Stimulated activated CD8-positive, alpha-beta memory T cell treated with anti-CD3 and anti-CD28 coated beads, Interleukin-15, amount 100 ng/mL, for 48 hours (primary cell): ENCODE measurements around the gene NAALADL1.
A peak's percentile ranks its signal among the peaks of the same experiment; 100 is the strongest.

Experiments
- DNase-seq, 2 donors: peaks; one replicate each; pipeline ENCODE4 v3.0.0-alpha.2; 2020; ENCODE audit warnings: low read depth in 2 of 2

Gene NAALADL1

DNA sequence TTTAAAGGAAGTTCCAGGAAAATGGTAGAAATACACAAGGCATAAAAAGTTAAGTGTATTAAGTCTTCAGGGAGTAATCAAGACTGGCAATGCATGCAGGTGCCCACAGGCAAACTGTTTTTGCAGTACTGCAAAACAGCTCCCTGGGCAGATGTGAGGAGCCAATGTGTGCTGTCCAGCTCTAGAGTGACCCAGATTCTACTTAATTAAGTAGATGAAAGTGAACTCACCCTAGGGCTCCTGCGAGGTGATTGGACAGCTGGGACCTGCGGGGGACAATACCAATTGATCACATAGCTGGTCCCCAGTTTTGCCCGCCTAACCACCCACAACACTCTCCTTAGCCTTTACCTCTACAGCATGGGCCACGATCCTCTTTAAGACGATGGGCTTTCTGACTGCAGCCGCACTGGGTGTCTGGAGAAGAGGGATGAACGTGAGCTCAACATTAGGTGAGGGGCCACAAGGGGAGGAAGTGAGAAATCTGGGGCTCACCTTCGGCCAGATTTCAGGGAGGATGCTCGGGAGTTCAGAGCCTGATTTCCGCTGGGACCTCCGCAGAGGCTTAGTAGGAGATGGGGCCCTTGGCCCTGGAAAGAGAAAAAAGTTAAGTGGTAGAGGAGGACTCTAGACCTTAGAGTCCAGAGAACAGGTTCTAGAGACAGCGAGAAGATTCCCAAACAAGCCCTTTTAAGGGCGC lies 24.9 kb upstream of the NAALADL1 start:
- no peak for DNase-seq

DNA sequence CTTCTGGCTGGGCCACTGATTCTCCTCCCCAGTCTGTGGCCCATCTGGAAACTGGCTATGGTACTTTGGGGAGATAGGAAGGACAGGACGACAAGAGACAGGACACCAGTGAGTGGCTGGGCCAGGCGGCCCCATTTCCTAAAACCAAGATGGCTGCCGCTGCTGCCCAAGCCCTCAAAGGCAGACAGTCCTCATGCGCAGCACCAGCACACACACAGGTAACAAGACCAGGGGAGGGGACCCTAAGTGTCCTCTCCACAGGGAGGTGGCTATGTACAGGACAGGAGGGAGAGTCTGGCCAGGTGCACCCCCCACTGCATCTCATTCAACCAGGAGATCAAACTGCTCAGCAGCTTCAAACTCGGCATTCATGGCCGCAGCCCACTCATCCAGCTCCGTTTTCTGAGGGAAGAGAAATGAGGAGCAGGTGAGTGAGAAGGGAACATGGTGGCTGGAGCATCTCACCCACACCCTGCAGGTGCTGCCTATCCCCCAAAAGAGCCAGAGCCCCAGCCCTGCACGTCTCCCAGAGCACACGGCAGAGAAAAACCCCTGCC lies 20.5 kb upstream of the NAALADL1 start:
- no peak for DNase-seq

DNA sequence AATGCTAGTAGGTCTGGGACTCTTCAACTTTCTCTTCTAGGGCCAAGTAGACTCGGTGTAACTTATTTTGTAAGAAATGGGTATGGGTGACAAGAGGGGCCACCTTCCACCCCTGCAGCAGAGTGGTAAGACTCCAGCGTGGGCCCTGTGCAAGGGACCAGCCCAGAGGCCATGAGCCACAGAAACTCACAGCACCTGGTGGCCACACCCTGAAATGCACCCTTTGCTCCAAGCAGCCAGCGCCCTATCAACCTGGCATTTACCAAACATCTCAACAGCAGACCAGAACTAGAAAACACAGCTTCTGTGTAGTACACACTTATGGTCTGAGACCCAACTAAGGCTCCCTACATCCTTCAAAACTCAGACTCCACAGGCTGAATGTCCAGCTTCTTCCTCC lies 19.8 kb upstream of the NAALADL1 start:
- peak; percentile 40 to 42 for DNase-seq

DNA sequence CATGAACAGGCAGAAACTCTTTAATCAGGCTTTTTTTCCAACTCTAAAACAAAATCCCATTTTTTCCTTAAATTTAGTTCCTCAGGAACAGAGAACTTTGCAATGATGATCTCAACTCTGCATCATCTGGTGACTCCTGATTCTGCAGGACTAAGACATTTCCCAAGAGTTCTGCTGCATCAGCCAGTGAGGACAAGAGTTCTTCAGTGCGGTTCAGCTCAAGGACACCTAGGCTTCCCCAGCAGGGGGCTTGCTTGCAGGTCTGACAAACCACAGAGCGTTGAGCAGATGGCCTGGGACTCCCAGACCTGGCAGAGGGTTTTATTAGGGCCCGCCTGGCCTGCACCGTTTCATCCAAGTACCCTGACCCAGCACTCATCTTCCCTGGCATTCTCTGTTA lies 19.1 kb upstream of the NAALADL1 start:
- DNase-seq, result no peak

DNA sequence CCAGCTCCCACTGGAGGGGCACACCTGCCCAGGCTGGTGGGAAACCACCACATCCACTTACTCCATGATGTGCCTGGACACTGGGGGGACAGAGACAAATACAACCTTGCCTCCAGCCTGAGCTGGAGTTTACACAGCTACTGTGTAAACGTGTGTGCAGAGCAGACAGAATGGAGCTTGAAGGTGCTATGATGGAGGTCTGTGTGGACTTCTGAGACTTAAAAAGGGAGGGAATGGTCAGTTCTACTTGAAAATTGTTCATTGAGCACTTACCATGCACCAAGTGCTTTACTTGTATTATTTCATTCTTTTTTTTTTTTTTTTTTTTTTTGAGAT lies 14.2 kb upstream of the NAALADL1 start:
- no peak for DNase-seq

DNA sequence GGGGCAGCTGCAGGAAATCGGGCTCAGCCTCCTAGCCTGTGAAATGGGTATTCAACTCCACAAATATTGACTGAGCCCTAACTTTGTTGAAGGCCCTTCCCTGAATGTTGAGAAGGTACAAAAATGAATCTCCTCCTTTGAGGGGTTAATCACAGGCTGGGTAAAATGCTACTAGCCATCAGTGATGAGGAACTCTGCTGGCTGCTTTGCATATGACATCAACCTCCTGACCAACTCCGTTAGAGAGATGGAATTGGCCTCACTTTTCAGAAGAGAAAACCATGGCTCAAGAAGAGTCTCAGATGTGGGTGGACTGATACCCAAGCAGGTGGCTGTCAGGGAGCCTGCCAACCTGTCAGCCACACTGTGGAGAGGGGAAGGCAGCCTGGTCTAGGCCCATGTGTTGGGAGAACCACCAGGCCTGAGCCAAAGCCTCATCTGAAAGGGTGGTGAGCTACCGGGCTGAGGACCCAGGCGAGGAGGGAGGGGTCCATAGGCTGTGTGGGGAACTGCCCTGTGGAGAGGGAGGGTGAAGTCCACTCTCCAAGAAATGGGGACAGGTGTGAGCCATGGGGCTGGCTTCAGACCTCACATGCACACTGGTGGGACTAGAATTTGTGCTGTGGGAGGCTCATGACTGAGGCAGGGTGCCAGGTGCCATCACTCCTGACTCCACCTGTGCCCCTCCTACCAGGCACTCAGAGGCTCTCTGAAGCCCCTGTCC lies 13.7 kb upstream of the NAALADL1 start:
- no peak for DNase-seq

DNA sequence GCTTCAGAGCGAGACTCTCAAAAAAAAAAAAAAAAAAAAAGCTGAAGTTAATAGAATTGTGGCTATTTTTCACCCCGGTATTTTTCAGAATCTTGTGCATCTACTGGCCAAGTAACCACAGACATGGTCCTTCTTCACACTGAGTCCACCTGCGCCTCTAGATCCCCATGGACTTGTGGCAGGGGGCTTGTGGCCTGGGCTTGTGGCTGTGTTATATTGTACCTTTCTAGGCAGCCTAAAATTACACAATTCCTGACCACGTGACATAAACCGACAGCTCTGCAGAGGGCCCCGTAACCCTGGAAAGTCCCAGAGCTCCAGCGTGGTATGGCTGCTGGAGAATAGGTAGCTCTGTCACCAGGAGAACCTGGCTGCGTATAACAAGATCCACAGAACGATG lies 10.9 kb upstream of the NAALADL1 start:
- DNase-seq, result no peak

DNA sequence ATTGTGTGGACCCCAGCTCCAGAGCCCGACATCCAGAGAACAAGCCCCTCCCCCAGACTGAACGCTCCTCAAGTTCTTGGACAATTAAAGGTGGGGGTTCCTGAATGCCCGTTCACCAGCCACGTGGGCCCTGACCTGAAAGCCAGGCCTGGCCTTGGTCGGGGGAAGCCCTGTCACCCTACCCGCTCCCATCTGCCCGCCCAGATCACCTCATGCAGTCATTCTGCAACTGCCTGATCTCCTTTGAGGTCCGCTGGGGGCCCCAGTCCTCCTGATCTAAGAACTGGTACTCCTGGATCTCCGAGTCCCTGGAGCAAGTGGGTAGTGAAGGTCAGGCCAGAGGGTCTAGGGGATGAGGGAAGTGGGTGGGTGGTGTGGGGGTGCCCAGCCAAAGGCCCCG lies 9.1 kb upstream of the NAALADL1 start:
- DNase-seq, result no peak

DNA sequence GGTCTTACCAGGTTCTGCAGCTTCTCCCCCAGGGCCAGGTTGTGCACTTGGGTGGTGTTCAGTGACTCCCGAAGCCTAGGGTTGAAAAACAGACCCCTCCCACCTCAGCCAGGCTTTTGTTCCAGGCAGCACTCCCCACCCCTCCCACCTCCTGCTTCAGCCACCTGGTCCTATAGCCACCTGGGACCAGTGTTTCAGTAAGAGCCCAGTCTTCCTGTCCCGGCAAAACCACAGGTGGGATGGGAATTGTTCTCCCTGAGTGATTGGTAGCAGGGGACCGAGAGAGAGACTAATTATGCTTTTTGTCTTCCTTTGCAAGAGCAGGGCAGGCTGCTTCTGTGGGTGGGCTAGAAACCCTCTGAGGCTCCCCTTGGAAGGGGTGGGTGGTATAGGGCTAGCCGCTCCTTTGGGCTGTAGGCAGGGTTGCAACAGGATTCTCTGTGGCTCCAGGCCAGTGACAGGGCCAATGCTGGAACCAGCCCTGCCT lies 8.5 kb upstream of the NAALADL1 start:
- DNase-seq, result no peak

DNA sequence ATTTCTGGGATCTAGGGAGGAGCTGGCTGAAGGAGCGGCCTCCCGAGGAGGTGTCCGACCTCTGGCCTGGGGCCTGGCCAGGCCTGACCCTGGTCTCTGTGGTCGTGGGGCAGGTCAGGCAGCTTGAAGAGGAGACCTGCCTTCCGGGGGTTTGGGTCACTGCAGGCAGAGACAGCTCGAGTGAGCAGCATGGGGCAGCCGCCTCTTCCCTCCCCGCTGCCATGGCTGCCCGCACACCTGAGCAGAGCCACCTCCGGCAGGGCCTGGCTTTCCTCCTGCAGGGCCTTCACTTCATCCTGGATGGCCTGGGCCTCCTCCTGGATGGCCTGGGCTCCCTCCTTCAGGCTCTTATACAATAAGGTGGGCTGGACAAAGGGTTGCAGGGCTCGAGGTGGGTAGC lies 8.0 kb upstream of the NAALADL1 start:
- DNase-seq, result no peak

DNA sequence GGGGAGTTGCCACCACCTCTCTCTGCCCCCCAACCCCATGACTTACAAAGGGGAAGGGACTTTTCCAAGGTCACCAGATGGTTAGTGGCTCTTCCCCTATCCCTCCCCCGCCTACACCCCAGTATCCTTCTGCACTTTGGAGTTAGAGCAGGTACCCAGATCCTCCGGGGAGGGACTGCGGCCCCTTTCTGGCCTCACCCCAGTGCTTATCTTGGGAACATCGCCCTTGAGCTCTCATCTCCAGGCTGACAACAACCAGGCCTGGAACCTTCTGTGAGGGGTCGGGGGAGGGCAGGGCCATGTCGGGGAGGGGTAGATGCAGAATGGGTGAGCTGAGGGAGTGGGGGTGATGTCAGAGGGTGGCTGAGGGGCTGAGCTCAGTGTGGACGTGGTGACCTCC lies 7.5 kb upstream of the NAALADL1 start:
- DNase-seq, result no peak

DNA sequence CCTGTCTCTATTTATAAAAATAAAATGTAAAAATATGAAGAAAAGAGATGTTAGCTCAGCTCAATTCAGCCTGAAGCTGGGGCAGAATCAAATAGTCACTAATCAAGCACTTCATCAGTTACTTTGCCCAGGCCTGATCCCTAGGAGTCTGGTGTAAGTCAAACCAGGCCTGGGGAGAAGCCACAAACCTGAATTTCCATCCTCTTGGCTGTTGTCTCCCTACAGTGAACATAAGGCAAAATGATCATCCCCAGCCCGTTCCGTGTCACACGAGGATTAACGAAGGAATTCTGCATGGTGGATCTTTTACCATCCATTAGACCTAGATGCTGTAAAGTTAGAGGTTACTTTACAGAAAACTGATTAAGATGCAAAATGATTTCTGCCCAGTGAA lies 6.5 kb upstream of the NAALADL1 start:
- DNase-seq, result no peak

DNA sequence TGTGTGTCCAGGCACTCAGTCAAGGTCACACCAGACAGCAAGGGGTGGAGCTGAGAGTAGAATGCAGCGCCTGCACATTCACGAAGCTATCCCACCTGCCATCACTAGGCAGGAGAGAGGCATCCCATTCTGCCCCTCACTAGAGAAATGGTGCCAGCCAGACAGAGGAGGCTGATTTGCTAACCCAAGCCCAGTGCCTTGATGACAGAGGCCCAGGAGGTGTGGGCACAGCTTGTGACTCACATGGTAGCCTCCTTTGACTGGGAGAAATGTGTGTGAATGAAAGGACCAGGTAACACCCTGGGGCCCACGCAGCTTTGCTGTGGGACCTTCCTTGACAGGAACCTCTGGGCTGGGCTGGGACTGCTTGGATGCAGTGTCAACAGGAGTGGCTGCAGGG lies 5.2 kb upstream of the NAALADL1 start:
- no peak for DNase-seq

DNA sequence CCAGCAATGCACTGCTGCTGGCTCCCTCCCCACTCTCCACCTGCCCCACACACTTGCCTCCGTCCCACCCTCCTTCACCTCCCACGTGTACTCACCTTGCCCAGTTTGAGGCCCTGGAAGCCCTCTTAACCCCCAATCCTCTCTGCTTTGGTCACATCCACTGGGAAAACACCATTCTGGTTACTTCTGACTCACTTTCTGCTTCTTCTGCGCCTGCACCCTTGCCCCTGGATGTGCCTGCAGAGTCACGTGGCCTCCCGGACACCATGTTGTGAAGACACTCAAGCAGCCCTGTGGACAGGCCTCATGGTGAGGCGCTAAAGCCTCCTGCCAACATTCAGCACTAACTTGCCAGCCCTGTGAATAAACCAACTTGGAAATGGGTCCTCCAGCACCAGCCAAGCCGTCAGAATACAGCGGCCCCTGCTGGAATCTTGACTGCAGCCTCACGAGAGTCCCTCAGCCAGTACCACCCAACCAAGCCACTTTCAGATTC lies 2.6 kb upstream of the NAALADL1 start:
- no peak for DNase-seq

DNA sequence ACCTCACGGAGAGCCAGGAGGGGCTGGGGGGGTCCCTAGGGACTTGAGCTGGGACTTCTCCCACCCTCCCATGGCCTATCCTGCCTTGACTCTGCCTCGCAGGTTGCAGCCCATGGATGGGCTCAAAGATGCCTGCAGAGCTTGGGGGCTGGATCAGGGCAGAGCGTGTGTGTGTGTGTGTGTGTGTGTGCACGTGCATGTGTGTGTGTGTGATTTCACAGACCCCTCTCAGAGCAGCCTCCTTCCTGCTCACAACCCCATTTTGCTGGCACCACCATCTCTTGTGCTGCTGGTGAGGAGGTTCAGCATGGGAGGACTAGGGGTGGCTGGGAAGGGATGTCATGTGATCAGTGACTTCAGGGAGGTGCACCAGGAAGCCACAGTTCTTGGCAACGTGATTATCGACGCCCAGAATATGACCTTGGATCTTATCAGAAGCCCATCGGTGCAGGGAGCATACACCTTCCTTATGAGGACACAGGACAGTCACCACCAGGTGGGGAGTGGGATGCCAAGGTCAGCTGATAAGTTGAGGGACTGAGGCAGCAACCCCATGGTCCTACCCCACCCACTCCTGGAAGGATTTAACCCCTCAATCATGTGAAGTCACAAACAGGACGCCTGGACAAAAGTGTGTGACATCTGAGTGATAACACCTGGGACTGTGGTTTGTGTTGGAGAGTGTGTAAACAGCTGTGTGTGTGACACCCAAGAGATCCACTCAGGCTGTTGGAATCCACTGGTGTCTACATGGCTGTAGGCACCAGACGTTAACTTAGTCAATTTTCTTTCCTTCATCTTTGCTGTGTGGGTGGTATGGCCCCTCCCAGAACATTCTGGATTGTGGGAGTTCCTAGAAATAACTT lies 1.8 kb upstream of the NAALADL1 start:
- DNase-seq, result no peak

DNA sequence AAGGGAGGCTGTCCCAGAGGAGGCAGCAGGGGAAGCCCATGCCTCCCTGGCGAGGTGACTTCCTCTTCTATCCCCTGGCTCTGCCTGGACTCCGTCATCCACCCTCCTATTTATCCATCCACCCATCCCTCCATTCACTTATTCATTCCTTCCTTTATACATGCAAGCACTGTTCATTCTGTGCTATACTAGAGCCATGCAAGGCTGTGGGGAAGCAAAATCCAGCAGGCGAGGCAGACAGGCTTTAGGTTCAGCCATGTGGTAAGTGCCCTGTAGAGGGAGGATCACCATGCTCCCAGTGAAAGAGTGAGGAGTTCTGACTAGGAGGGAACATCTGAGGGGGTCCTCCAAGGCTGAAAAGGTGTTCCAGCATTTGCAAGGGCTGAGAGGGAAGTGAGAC lies 1.2 kb upstream of the NAALADL1 start:
- DNase-seq, result no peak

DNA sequence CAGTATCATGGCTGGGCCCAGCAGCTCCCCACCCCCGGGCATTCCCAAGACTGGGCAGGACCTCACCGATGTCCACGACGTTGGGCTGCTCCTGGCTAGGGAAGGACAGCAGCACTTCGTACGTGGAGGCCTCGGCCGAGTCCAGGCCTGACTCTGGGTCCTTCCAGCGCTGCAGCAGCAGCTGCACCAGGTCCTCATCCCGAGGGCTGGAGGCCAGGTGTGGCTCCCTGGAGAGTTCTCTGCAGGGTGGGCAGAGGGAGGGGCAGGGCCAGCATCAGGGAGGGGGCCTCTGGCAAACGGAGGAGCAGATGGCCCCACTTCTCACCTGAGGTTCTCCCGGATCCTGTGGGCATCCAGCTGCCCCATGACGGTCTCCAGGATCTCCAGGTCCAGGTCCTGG lies 341 bp downstream of the NAALADL1 start:
- no peak for DNase-seq

DNA sequence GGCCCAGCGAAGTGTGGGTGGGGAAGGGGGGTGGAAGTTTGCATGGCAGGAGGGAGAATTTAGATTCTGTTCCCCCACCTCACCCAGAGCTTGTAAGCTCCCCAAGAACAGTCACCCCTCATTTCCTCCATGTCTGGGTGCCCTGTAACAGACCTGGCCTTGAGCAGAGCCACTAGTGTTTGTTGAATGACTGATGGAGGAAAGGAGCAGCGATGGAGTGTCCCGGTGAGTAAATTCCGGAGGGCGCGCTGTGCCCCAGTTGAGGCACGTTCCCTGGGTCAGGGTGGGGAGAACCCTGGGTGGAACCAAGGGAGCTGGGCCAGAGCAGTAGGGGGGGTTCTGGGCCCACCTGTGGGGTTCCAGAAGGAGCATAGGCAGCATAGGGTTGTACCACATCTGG lies 827 bp downstream of the NAALADL1 start:
- no peak for DNase-seq

DNA sequence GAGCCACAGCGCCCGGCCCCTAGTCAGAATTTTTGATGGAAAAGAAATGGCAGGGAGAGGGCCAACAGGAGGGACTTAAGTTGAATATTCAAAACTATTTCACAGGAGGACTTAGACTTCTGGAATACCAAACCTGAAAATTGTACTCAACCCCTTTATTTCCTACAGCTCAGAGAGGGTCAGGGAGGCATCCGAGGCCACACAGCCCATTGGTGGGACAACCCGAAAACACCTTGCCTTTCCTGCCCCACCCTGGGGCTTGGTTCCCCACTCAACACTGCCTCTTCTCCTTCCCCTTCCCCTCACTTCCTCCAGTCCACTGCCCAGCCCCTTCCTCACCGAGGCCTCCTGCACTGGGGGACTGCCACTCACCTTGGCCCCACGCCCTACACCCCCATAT lies 1.4 kb downstream of the NAALADL1 start:
- DNase-seq, result no peak

DNA sequence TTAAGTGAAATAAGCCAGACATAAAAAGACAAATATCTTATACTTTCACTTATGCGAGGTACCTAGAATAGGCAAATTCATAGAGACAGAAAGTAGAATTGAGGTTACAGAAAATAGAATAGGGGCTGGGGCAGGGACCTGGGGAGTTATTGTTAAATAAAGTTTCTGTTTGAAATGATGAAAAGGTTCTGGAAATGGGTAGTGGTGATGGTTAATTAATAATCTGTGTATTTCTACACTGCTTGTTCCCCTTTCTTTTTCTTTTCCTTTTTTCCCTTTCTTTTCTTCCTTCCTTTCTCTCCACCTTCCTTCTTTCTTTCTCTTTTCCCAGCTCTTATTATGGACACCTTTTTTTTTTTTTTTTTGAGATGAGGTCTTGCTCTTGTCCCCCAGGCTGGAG lies 2.8 kb downstream of the NAALADL1 start:
- DNase-seq, result no peak

DNA sequence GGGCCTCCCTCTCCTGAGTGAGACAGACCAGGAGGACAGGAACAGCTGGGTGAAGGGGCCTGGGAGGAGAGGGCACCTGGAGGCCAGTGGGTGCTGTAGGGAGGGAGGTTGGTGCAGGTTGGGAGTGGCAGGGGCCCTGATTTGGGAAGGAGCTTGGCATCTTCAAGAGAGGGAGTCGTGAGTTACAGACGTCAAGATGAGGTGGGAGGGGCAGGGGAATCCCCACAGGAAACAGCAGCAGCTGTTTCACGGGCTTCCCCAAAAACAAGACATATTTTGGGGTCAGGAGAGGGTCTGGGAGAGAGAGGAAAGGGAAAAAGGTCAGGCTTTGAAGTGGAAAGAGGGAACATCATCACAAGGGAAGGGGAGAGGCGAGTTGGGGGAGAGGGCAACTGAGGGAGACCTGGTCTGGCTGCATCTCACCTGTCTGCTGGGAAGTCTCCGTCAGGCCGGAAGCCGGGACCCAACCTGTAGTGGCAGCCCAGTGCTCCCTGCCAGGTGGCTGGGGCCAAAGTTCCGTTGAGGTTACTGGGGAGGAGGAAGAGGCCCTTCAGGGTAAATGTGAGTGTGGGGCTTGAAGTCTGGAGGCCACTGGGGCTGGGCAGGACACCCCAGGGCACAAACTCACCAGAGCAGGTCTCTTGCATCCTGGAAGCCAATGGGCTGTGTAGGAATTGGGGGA lies 4.4 kb downstream of the NAALADL1 start:
- DNase-seq, result no peak

DNA sequence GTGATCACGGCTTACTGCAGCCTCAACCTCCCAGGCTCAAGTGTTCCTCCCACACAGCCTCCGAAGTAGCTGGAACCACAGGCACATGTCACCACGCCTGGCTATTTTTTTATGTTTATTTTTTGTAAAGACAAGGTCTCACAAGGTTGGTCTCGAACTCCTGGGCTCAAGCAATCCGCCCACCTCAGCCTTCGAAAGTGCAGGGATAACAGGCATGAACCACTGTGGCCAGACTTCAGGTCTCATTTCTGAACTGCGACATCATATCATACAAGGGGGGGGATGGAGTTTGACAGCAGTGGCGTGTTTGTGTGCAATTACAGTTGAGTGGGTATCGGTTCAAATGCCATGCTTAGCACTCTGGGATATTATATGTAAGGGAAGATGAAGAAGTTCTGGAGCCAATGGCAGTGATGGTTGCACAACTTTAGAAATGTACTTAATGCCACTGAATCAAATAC lies 6.9 kb downstream of the NAALADL1 start:
- no peak for DNase-seq
